Mucosa of descending colon (tissue), 3 donors: Measurements from ENCODE around the gene FMN1. TPM values are rescaled to one million over a fixed set of nuclear protein-coding genes. Genes with fewer than 3 reads are reported as not detected.

ENCODE experiments used
- ATAC-seq: fragments of 200-7000 bp; cut with Tn5 transposase; one replicate; pipeline ENCODE4 v1.9.1; 2020; ENCODE audit warnings: mild to moderate bottlenecking, moderate library complexity
- DNase-seq, 3 donors: peaks; one replicate each; pipeline ENCODE4 v3.0.0-alpha.2; 2020
- H3K36me3 ChIP-seq: fragments of 200-600 bp; one replicate; pipeline ENCODE4 v1.8.0; 2021; ENCODE audit warnings: low read depth, mild to moderate bottlenecking
- H3K4me1 ChIP-seq: fragments of 200-600 bp; one replicate; pipeline ENCODE4 v1.8.0; 2021; ENCODE audit warnings: low read depth, mild to moderate bottlenecking
- H3K4me3 ChIP-seq: fragments of 200-600 bp; one replicate; pipeline ENCODE4 v1.8.0; 2021; ENCODE audit warnings: mild to moderate bottlenecking
- H3K9me3 ChIP-seq: fragments of 200-600 bp; one replicate; pipeline ENCODE4 v1.8.0; 2021; ENCODE audit warnings: mild to moderate bottlenecking
- intact Hi-C, 2 donors: fragments of 100-400 bp; cut with DNase I in 1 of 2; cut with micrococcal nuclease in 1 of 2; formaldehyde crosslinking; loops; one replicate each; pipeline versions ENCODE4 v1.11.0 to v1.11.1; 2022; cut with DNase I, micrococcal nuclease
- total RNA-seq, 3 donors: library from RNA; stranded (reverse); fragmentation: NEBNext Ultra II Directional in 2 of 3; extraction: Animal tissue kit (Norgen Biotek cat#: 25700) in 2 of 3; gene quantifications; one replicate each; pipeline versions ENCODE4 v1.2.1 to v1.2.4, GENCODE V29; 2021 to 2023
- TF ChIP-seq, protein P1 (sequence below): fragments of 200-600 bp; IDR thresholded peaks from one replicate; pipeline ENCODE4 v1.8.0; 2022; ENCODE audit warnings: antibody characterized with exemption, mild to moderate bottlenecking
- donor health status: DM: no; HTN: no; CAD: no; lungs with moderate emphysema.
- donor health status: DM: no; HTN: no; CAD: no.
- donor health status: DM: no; HTN: yes; CAD: no.

FMN1 gene
- total RNA-seq, 3 donors from 2014 or later, result 30.8 to 65.1 (median 43.4) TPM

GRCh38 chr15:32735989-32736700 lies 458.4 kb downstream of the FMN1 start:
- H3K36me3 ChIP-seq, result no peaks in the 10 kb centered on the region
- ATAC-seq (no peak), DNase-seq (no peak)
- H3K4me1 ChIP-seq, result no peaks in the 10 kb centered on the region
- TF ChIP-seq, protein P1, sequence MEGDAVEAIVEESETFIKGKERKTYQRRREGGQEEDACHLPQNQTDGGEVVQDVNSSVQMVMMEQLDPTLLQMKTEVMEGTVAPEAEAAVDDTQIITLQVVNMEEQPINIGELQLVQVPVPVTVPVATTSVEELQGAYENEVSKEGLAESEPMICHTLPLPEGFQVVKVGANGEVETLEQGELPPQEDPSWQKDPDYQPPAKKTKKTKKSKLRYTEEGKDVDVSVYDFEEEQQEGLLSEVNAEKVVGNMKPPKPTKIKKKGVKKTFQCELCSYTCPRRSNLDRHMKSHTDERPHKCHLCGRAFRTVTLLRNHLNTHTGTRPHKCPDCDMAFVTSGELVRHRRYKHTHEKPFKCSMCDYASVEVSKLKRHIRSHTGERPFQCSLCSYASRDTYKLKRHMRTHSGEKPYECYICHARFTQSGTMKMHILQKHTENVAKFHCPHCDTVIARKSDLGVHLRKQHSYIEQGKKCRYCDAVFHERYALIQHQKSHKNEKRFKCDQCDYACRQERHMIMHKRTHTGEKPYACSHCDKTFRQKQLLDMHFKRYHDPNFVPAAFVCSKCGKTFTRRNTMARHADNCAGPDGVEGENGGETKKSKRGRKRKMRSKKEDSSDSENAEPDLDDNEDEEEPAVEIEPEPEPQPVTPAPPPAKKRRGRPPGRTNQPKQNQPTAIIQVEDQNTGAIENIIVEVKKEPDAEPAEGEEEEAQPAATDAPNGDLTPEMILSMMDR, result no peak
- H3K9me3 ChIP-seq, result no peaks in the 10 kb centered on the region
- intact Hi-C loops, result no loop called here
- H3K4me3 ChIP-seq, result no peak overlapping the region

GRCh38 chr15:32733281-32733680 lies 461.2 kb downstream of the FMN1 start:
- no peaks in the 10 kb centered on the region for H3K4me1 ChIP-seq
- H3K36me3 ChIP-seq, result no peaks in the 10 kb centered on the region
- ATAC-seq, result no peak
- TF ChIP-seq, protein P1, result no peak
- H3K9me3 ChIP-seq, result no peaks in the 10 kb centered on the region
- H3K4me3 ChIP-seq, result no peak overlapping the region
- no peak for DNase-seq
- intact Hi-C loops, result no loop called here

- Histone ChIP-seq H3K4me1 (no peaks in the 10 kb centered on the region), H3K36me3 (no peaks in the 10 kb centered on the region), H3K4me3 (no peak overlapping the region), H3K9me3 (no peaks in the 10 kb centered on the region)
- intact Hi-C loops, result no loop called here
- no peak for DNase-seq
- TF ChIP-seq, protein P1, result no peak
- ATAC-seq, result no peak
Measured at GRCh38 chr15:32732574-32733157, 461.8 kb downstream of the FMN1 start.

DNA sequence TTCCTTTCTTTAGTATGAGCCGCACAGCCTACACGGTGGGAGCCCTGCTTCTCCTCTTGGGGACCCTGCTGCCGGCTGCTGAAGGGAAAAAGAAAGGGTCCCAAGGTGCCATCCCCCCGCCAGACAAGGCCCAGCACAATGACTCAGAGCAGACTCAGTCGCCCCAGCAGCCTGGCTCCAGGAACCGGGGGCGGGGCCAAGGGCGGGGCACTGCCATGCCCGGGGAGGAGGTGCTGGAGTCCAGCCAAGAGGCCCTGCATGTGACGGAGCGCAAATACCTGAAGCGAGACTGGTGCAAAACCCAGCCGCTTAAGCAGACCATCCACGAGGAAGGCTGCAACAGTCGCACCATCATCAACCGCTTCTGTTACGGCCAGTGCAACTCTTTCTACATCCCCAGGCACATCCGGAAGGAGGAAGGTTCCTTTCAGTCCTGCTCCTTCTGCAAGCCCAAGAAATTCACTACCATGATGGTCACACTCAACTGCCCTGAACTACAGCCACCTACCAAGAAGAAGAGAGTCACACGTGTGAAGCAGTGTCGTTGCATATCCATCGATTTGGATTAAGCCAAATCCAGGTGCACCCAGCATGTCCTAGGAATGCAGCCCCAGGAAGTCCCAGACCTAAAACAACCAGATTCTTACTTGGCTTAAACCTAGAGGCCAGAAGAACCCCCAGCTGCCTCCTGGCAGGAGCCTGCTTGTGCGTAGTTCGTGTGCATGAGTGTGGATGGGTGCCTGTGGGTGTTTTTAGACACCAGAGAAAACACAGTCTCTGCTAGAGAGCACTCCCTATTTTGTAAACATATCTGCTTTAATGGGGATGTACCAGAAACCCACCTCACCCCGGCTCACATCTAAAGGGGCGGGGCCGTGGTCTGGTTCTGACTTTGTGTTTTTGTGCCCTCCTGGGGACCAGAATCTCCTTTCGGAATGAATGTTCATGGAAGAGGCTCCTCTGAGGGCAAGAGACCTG lies 463.5 kb downstream of the FMN1 start:
- Histone ChIP-seq H3K9me3 (no peaks in the 10 kb centered on the region), H3K36me3 (no peaks in the 10 kb centered on the region), H3K4me3 (no peak overlapping the region), H3K4me1 (no peaks in the 10 kb centered on the region)
- intact Hi-C loops, result no loop called here
- ATAC-seq (peak; percentile 100), DNase-seq (peak; percentile 88 to 97 (median 93))
- TF ChIP-seq, protein P1, result no peak

- Histone ChIP-seq H3K4me1 (no peaks in the 10 kb centered on the region), H3K36me3 (no peaks in the 10 kb centered on the region), H3K9me3 (no peaks in the 10 kb centered on the region), H3K4me3 (no peak overlapping the region)
- intact Hi-C loops, result no loop called here
- TF ChIP-seq, protein P1, result no peak
- no peak for DNase-seq
- no peak for ATAC-seq
Measured at GRCh38 chr15:32729700-32730395, 464.7 kb downstream of the FMN1 start.
